8988T (cell line): ENCODE results near the gene MAP2K1.
"Not testable (repeated sequence)": the region's sequence is repeated elsewhere in the genome, so short reads cannot be mapped to it uniquely, and the experiment has no call there.

ENCODE experiments used
- DNase-seq: peaks from one replicate; pipeline ENCODE4 v3.0.0; 2011

The MAP2K1 gene

GRCh38 chr15:66429117-66429516 lies 42.4 kb downstream of the MAP2K1 start:
- DNase-seq: no peak

GRCh38 chr15:66429546-66429945 lies 42.8 kb downstream of the MAP2K1 start:
- no peak for DNase-seq

- no peak for DNase-seq
Observed at GRCh38 chr15:66430627-66431255, 44.0 kb downstream of the MAP2K1 start.

GRCh38 chr15:66433726-66434125 lies 47.0 kb downstream of the MAP2K1 start:
- no peak for DNase-seq

- DNase-seq: no peak
Observed at GRCh38 chr15:66440501-66440900, 53.8 kb downstream of the MAP2K1 start.

- DNase-seq: no peak
Observed at GRCh38 chr15:66452420-66452819, 65.7 kb downstream of the MAP2K1 start.

GRCh38 chr15:66452971-66453580 lies 66.4 kb downstream of the MAP2K1 start:
- no peak for DNase-seq

- no peak for DNase-seq
Observed at GRCh38 chr15:66454143-66454542, 67.4 kb downstream of the MAP2K1 start.

- no peak for DNase-seq
Observed at GRCh38 chr15:66456211-66456610, 69.5 kb downstream of the MAP2K1 start.

- DNase-seq: no peak
Observed at GRCh38 chr15:66459818-66460615, 73.3 kb downstream of the MAP2K1 start.

GRCh38 chr15:66461294-66461693 lies 74.6 kb downstream of the MAP2K1 start:
- DNase-seq: not testable (repeated sequence)

GRCh38 chr15:66461917-66462316 lies 75.2 kb downstream of the MAP2K1 start:
- DNase-seq: no peak

- DNase-seq: no peak
Observed at GRCh38 chr15:66462627-66463026, 75.9 kb downstream of the MAP2K1 start.

- DNase-seq: not testable (repeated sequence)
Observed at GRCh38 chr15:66465294-66465693, 78.6 kb downstream of the MAP2K1 start.

- not testable (repeated sequence) for DNase-seq
Observed at GRCh38 chr15:66467162-66468040, 80.7 kb downstream of the MAP2K1 start.

GRCh38 chr15:66470825-66471224 lies 84.1 kb downstream of the MAP2K1 start:
- not testable (repeated sequence) for DNase-seq

- DNase-seq: no peak
Observed at GRCh38 chr15:66472176-66472999, 85.7 kb downstream of the MAP2K1 start.

GRCh38 chr15:66474135-66474534 lies 87.4 kb downstream of the MAP2K1 start:
- no peak for DNase-seq

GRCh38 chr15:66474963-66475362 lies 88.3 kb downstream of the MAP2K1 start:
- no peak for DNase-seq

GRCh38 chr15:66476535-66476934 lies 89.8 kb downstream of the MAP2K1 start:
- no peak for DNase-seq

GRCh38 chr15:66477011-66477410 lies 90.3 kb downstream of the MAP2K1 start:
- DNase-seq: no peak

- no peak for DNase-seq
Observed at GRCh38 chr15:66480267-66480666, 93.6 kb downstream of the MAP2K1 start.
